Glomerular visceral epithelial cell (primary cell): ENCODE measurements around the gene MEIS2.

Experiments used
- DNase-seq: peaks from one replicate; pipeline ENCODE4 v3.0.0-alpha.2; 2016; ENCODE audit errors: extremely low spot score

Gene MEIS2

DNA sequence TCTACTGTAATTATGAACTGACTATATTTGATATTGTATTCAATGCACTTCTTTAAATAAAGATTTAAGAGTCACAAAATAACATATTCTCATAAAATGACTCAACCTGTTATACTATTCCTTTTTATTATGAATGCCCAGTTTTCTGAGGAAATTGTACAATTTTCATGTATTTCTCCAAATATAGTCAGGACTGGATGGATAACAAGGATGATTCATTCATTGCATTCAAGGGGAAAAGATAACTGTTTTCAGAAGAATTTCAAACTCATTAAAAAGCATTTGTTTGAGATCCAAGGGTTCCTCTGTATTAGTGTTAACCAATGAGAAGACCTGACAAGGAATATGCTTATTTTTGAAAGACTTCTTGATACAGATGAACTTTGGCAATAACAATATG, 163.7 kb downstream of the MEIS2 start:
- no peak for DNase-seq

DNA sequence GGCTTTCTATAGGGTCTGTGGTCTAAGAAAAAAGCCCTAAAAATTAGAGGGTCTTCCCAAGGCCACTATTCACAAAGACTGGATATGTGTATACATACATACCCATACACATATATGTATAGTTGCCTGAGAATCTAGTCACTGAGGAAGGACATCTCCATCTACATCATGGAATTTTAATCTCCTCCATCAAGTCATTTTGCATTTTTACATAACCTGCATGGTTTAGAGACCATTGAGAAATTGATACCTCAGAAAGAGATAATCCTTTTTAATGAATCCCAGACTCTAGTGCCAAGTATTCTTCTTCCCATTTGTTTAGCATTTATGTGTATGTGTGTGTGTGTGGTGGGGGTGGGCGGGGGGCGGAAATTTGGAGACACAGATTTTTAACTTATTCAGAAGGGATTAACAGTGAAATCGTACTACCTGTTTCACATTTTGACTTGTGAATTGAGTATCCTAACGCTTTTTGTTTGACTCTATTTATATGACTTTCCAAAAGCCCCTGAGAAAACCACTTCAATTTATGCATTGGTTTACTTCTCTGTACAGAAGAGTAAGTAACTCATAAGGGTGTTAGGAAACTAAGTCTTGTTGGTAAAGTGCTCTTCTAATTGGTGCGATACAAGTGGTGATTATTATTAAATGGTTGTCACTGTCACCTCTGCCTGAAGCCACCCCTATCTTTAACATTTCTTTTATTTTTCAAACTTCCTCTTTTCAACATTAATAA, 166.9 kb downstream of the MEIS2 start:
- DNase-seq, result no peak

DNA sequence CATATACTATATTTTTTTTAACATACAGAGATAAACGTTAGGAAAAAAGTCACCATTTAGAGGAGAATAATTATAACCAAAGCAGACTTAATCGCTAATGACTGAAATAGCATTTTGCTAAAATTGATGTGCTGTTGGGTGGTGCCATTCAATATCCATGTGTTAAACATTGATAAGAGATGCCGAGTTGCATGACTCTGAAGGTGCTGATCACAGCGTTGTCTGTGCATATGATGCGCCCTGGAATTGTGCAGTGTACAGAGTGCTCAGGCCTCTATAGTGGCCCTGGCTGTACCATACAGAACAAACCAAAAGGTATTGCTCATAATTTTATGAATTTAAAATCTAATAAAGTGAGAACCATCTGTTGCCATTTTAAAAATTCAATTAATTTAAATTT, 168.3 kb downstream of the MEIS2 start:
- no peak for DNase-seq

DNA sequence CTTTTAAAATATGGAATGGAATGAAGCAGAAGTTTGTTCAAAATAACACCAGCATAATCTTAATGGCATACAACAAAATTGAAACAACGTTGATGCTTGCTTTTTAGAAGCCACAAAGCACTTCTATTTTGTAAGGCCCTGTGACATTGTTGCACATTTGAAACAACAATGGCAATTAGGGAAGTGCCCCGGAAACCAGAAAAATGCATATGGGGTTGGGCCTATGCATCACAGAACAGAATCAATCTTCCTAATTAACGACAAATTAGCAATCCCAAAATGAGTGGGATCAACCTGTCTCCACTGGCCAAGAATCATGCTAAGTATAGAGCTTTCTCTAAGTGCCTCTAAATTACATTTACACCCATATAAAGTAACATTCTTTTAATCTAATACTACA, 168.9 kb downstream of the MEIS2 start:
- DNase-seq, result no peak

DNA sequence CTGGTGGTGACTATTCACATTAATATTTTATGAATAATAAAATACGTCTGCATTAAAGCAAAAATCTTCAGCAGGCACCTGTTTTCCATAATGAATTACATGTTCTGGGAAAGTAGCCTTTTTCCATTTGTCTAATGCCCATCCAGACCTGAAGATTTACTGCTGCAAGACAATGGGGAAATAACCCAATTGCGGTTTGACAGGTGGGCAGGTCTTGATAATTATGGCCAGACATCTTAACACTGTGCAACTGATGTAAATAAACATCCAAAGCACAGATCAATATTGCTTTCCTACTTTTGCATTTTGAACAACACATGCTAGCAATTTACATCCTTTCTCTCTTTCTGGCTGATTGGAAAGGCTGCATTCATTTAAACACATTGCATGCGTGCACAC, 173.9 kb downstream of the MEIS2 start:
- DNase-seq, result no peak

DNA sequence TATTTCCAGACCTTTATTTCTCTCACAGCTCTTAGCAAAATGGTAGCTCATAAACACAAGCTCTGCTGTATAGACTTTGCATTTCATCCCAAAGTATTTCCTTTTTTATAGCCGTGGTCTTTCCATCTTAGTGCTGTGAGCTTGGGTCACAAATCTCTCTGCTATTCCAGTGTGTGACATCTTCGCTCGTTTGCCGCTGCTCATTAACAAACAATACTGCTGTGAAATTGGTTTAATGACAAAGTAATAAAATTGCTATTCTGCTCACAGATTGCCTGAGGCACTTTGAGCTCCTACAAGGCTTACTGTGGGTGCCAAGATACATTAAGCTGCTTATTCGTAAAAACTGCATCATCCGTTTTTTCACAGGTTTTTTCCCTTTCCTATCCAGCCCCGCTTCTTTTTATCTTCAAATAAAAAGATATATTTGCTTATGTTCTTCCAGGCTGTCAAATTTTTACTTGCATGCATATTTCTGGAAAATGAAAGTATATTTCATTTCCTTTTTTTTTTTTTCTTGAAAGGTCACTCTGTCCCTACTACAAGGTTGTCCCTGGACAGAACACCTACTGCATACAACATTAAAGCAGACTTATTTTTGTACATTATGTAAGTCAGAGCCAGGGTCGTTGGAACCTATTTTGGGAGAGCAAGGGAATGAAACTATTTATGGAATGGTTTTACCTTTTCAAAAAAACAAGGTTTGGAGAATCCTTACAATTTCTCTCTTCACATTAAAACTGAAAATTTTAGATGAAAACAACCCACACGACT, 174.5 kb downstream of the MEIS2 start:
- DNase-seq, result no peak

DNA sequence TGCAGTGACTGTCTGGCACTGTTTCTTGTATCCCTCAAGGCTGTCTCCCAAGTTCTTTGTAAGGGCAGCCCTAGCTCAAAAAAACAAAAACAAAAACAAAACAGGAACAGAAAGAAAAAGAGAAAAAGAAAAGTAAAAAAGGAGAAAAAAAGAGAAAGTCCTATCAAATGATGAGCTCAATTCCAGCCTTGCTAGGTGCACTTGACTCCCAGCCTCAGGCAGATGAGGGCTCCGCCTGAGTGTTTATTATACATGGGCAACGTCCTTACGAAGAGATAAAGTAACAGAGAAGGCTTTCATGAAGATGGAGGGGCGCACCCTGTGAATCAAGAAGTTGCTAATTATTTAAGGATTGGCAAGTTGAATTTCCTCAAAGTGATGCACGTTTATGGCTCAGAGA, 175.3 kb downstream of the MEIS2 start:
- no peak for DNase-seq

DNA sequence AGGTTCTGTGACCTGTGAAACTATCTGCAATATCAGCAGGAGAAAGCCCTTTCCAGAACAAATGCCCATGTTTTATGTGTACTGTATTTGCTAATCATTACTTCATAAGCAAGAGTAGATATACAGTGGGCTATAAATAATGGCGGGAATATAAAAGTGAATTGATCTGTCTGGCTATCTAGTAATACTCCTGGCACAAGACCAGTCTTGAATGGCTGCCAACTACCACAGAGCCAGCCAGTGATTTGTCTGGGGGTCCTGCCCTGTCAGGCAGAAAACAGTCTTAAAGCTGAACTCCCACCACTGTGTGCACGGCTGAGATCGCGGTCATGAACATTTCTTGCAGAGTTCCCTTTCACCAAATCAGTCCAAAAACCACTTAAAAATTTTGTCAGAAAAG, 176.3 kb downstream of the MEIS2 start:
- no peak for DNase-seq

DNA sequence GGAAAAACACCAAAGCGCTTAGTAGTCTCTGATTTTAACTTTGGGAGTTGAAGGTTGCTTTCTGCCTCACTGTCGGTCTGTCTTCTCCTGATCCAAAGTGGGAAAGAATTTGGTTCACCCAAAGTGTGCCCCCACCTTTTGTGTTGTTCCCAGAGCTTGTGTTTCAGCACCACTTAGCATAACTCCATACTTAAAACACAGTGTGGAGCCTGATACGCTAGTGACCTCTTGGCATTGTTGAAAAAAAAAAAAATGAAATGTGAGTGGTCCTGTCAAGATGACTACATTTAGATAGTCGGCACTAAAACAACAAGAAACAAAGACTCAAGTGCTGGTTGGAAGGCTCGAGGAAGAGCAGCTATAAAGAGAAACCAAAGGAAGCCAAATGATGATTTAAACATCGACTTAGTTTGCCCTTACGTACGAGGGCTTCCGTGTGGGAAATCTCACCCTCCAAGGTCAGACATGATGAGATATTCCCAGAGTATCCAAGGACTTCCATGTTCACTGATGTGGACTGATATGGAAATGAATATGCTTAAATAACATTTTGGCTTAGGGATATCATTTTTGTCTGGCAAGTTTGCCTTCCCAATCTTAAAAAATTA, 178.8 kb downstream of the MEIS2 start:
- DNase-seq, result no peak

DNA sequence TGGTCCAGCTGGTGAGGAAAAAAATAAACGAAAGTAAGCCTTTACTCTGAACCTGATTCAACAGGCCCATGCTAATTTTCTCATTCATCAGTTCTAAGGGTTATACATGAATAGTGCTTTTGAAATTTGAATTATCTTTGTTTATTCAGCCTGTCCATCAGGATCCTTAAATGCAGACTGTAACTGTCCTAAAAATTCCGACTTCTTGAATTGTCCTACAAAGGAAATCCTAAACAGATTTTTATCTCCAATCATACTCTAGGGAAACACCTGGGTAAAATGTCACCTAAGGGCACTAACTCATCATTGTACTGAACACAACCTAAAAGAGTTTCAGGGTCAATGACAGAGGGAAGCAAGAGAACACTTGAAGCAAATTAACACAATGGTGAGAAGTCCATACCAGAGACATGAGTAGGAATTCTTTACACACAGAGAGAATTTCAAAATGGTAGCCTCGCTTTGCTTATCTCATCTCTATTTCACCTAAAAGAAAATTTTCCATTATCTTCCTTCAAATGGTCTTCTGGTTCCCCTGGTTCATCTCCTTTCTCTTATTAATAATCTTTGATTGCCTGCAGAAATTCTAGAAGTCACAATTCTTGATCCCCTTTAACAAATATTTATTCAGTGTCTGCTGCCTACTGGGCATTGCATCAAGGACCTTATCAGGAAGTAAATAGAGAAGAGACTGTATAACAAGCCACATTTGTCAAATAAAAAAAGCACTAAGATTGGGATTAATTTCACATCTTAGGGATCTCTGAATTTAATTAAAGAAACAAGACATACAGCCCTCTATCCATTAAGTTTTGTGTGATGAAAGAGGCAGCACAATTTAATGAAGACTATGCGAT, 182.7 kb downstream of the MEIS2 start:
- DNase-seq, result no peak

DNA sequence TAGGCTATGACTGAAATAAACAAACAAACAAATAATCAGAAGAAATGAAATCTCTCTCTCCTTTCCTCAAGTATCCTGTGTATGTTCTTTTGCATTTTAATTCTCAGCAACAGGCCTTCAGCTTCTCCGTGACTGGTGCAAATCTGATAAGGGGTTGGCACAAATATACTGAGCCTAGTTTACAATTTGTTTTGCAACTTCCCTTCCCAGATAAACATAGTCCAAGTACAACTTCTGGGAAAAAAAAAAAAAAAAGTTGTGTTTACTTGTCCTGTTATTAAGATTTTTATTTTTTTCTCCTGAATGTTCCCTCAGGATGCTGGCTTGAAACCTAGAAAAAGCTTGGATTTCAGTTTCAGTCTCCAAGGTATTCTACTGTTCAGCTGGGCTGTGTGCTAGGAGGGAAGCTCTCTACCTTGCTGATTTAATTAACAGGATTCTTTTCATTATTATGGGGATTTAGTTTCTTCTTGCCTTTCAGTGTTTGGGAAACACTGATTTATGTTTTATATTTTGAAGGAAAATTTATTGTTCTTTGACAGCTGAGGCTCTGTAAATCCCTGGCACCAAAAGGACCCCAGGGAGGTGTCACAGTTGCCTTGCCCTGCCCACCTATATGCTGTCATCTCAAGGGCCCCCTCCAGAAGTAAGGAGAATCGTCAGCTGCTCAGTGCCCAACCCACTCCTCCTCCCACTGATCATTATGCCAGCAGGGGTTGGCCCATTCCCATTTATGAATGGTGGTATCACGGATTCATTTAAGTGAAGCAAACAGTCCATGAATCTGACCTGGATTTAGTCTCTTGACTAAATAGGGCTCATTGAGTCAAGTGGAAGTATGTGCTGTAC, 185.2 kb downstream of the MEIS2 start:
- DNase-seq, result no peak

DNA sequence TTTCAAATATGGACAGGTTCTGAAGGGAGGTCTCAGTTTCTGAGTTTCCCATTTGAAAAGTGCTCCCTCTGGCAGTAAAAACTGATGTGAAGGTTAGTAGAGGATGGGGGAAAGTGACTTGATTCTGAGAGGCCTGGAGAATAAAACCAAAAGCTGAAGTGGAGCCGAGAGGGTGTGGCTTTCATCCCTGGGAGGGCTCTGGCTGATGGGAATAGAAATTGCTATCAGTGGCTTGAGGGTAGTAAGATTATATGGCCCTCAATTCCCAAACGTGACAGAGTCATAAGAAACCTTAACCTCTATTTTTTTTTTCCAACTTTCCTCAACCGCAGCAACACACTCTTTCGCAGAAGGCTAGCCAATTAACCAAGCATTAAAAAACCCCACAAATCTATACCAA, 185.9 kb downstream of the MEIS2 start:
- no peak for DNase-seq

DNA sequence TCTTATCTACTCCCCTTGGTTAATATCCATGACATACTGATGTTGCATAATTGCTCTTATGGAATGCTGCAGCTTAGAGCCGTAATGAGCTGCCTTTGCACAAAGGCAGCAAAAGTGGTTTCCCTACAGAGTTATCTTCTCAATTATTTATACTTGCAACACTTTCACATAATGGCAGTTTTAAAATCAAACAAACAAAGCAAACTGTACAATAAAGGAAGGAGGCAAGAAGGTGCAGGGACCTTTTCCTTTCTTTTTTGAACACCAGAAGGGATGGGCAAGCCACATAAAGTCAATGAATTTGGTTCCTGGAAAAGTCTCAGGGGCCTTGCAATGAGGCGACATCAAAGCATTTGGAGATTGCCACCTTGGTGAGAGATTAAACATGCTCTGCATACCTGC, 188.0 kb downstream of the MEIS2 start:
- DNase-seq, result no peak

DNA sequence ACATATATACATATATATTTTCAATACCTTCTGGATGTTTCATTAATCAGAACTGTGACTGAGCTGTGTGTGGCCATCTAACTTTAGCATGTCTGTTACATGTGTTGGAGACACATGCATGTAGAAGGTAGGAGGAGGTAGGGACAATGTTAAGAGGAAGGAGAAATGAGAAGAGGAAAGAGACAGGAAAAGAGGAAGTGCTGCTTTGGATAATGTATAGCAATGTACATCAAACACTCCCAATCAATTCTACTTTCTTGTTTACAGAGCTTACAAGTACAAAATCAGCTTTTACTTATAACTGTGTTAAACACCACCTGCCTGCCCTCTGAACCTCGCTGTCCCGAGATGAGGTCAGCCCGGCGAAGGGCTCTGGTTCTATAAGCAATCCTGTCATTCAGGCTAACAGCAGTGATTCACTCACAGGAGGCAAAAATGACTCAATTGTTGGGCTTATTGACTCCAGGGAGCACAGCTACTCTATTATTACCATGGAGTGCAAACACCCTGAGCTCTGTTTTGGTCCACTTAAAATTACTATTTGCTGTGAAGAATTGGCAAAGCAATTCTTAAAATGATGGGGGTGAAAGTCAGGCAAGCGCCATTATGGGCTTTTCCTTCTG, 188.9 kb downstream of the MEIS2 start:
- no peak for DNase-seq

DNA sequence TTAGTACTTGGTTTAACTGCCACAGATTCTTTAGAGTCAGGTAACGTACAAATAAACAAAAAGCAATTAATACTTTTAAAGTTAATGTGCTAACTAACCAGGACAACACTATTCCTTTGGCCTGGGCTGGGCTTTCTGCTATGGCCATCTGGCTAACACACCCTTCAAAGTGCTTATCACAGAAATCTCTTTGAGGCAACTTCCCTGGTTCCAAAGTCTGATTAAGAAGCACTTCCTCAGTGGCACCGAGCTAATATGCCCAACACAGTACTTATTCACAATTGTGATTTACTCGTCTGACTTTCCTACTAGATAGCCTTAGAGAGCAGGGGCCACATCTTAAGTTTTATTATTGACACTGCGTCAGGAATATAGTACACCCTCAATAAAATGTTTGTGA, 191.4 kb downstream of the MEIS2 start:
- DNase-seq, result no peak

DNA sequence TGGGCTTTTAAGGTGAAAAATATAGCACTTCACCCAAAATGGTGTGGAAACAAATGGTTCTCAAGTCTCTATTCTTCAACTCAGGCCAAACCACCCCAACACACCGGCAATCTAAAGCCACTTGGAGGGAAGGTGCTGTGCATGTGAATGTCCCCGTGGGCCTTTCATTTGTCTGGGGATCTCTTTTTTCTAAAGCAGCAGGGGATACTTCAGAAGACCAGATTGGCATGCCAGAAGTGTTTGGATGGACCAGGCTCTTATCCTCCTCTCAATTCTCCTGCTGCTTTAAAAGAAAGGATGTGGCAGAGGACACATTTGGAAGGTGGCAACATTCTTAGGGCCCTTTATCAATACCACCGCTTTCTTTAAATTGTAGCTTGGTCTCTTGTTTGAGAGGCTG, 193.1 kb downstream of the MEIS2 start:
- no peak for DNase-seq

DNA sequence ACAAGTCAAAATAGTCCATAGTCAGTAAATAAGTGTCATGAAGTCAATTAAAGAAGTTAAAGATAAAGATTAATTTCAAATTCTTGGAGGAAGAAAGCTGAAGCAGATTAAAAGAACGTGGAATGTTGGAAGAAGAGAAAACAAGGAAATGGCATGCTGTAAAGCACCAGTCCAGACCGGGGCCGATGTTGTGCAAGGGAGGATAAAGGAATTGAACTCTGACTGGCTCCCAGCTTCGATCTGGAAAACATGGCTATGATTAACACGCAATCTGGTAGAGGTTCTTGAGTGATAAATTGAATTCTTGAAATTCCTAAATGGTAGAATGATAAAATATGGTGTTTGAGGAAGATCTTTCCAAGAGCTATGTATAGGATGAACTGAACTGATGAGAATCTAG, 194.4 kb downstream of the MEIS2 start:
- no peak for DNase-seq

DNA sequence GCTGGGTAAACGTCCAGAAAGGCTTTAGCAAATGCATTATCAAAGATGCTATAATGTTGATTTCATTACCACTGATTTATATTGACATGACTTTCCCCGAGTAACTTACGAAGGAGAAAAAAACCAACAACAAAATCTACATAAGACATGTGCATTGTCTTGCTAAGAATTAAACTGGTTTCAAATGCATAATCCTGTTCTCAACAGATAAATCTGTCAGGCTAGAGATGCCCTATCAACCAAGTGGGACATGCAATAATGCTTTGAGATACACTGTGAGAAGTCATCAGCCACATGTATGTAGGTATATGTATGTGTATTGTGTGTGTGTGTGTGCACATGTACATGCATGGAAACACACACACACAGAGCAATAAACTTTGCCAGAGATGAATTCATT, 195.6 kb downstream of the MEIS2 start:
- DNase-seq, result no peak

DNA sequence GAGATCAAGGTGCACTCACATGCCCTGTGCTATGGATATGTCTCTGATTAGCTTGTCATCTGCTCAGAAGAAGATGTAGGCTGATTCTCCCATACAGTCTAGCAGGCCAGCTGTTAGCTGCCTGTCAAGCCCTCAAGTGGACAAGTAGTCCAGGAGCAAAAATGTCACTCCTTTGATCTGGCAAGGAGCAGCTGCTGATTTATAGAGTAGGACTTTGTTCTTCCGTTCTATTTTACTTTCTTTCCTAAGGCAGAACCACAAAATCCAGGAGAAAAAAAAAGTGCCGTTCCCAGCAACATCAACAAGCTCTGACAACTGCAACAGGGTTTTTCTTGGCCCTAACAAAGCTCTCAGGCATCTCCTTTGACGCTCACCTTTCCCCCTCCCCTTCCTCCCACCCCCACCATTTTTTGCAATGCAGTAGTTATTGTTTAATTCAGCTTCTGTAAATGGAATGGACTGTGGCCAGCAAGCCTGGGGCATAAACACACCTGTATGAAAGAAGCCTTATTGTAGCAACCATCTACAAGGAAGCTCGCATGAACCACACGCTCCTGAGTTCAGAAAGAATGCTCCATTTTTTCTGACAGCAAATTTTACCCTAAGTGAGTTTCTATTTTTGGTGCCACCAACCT, 196.3 kb downstream of the MEIS2 start:
- no peak for DNase-seq

DNA sequence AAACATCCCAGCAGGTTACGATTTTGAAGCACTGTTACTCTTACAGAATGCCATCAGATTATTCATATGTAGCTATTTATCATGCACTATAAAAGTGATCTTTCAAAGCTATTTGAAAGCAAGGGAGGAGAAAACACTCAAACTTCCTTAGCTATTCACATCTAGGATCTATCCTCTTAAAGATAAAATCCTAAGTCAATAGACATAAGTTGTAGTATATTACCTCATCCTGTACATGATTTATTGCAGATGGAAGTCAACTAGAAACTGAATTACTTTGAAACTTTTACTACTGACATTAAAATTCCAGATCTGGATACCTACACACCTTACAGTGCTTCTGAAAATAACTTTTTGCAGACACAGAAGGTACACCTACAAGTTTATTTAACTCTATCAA, 197.2 kb downstream of the MEIS2 start:
- DNase-seq, result no peak
